IMR-90 (cell line): ENCODE measurements around the gene SRR. TPM values are rescaled to one million over a fixed set of nuclear protein-coding genes. Genes with fewer than 3 reads are reported as not detected.

Experiments
- ATAC-seq: fragments of 200-7000 bp; cut with Tn5 transposase; 2 replicates; pipeline ENCODE4 v1.9.1; 2020; ENCODE audit warnings: low read depth, mild to moderate bottlenecking, moderate library complexity
- BruUV-seq: library from RNA; stranded (reverse); fragments of 400-500 nt; replicated peaks from 2 replicates; lab custom pipeline; 2021; lab: Mats Ljungman, UMichigan
- CTCF ChIA-PET: fragments of 300-600 bp; formaldehyde crosslinking; extraction: SDS; loops from one replicate; lab custom pipeline; 2021; ENCODE audit warnings: antibody characterized with exemption; lab: Yijun Ruan, JAX
- POLR2A ChIA-PET: fragments of 300-600 bp; sonication (Branson Sonifier 250); formaldehyde crosslinking; loops from one replicate; lab custom pipeline; 2022; ENCODE audit warnings: antibody characterized with exemption; ENCODE audit not compliant: unreplicated experiment; lab: Charles Lee
- DNase-seq: peaks from one replicate; pipeline ENCODE4 v3.0.0; 2013
- H2AFZ ChIP-seq: replicated peaks from 2 replicates; pipeline ENCODE3; 2013; ENCODE audit warnings: low read length, mild to moderate bottlenecking; ENCODE audit not compliant: poor library complexity
- H2AK5ac ChIP-seq: 2 replicates; pipeline ENCODE4 v1.6.1; 2013; ENCODE audit warnings: low read depth, low read length, inconsistent platforms
- H2AK9ac ChIP-seq: replicated peaks from 2 replicates; pipeline ENCODE3; 2013; ENCODE audit warnings: mild to moderate bottlenecking, low read depth, low read length, moderate library complexity; ENCODE audit not compliant: poor library complexity
- H2BK120ac ChIP-seq: 2 replicates; pipeline ENCODE4 v1.6.1; 2013; ENCODE audit warnings: low read depth, low read length, inconsistent platforms
- H2BK15ac ChIP-seq: 3 replicates; pipeline ENCODE4 v1.6.1; 2013; ENCODE audit warnings: low read depth, low read length, inconsistent platforms
- H2BK20ac ChIP-seq: 2 replicates; pipeline ENCODE4 v1.6.1; 2013; ENCODE audit warnings: low read depth, mild to moderate bottlenecking, inconsistent platforms, low read length, moderate library complexity
- H2BK5ac ChIP-seq: 2 replicates; pipeline ENCODE4 v1.6.1; 2013; ENCODE audit warnings: mild to moderate bottlenecking, low read depth, low read length, inconsistent platforms; ENCODE audit not compliant: poor library complexity, severe bottlenecking
- H3K14ac ChIP-seq: replicated peaks from 2 replicates; pipeline ENCODE4 v1.6.1; 2013; ENCODE audit warnings: low read depth, low read length, inconsistent platforms
- H3K18ac ChIP-seq: 2 replicates; pipeline ENCODE4 v1.6.1; 2013; ENCODE audit warnings: low read depth, low read length, control low read depth
- H3K23ac ChIP-seq: 2 replicates; pipeline ENCODE4 v1.6.1; 2013; ENCODE audit warnings: low read depth, low read length, inconsistent platforms
- H3K27ac ChIP-seq: 2 replicates; pipeline ENCODE4 v1.5.1; 2013; ENCODE audit warnings: mild to moderate bottlenecking, control low read depth, low read length; ENCODE audit not compliant: insufficient read depth
- H3K27me3 ChIP-seq: 2 replicates; pipeline ENCODE4 v1.6.1; 2013; ENCODE audit warnings: low read length; ENCODE audit not compliant: control insufficient read depth, insufficient read depth
- H3K36me3 ChIP-seq: 2 replicates; pipeline ENCODE4 v1.6.1; 2013; ENCODE audit warnings: low read length, mixed read lengths; ENCODE audit not compliant: control insufficient read depth, insufficient read depth
- H3K4ac ChIP-seq: 2 replicates; pipeline ENCODE4 v1.6.1; 2013; ENCODE audit warnings: low read depth, low read length, inconsistent platforms
- H3K4me1 ChIP-seq: 2 replicates; pipeline ENCODE4 v1.6.1; 2013; ENCODE audit warnings: low read length, mixed read lengths; ENCODE audit not compliant: control insufficient read depth, insufficient read depth
- H3K4me2 ChIP-seq: 2 replicates; pipeline ENCODE4 v1.6.1; 2013; ENCODE audit warnings: low read depth, mild to moderate bottlenecking, control low read depth, low read length, moderate library complexity
- H3K4me3 ChIP-seq: 2 replicates; pipeline ENCODE4 v1.5.1; 2013; ENCODE audit warnings: low read depth, mild to moderate bottlenecking, control low read depth, low read length, moderate library complexity; ENCODE audit not compliant: insufficient read depth
- H3K56ac ChIP-seq: 2 replicates; pipeline ENCODE4 v1.6.1; 2013; ENCODE audit warnings: low read length, inconsistent platforms; ENCODE audit not compliant: insufficient read depth; ENCODE audit errors: extremely low read depth
- H3K79me1 ChIP-seq, 2 experiments: 2 replicates each; pipeline ENCODE4 v1.6.1; 2013; ENCODE audit warnings: low read length in 2 of 2, inconsistent platforms in 1 of 2, low read depth in 1 of 2
- H3K9ac ChIP-seq: 2 replicates; pipeline ENCODE4 v1.6.1; 2013; ENCODE audit warnings: low read depth, low read length, control low read depth
- H3K9me1 ChIP-seq: 2 replicates; pipeline ENCODE4 v1.6.1; 2013; ENCODE audit warnings: low read length, inconsistent platforms; ENCODE audit not compliant: insufficient read depth
- H3K9me3 ChIP-seq: 2 replicates; pipeline ENCODE4 v1.6.1; 2013; ENCODE audit warnings: low read length; ENCODE audit not compliant: control insufficient read depth, insufficient read depth
- H4K20me1 ChIP-seq: 2 replicates; pipeline ENCODE4 v1.6.1; 2013; ENCODE audit warnings: low read length, inconsistent platforms; ENCODE audit not compliant: insufficient read depth
- H4K5ac ChIP-seq: 2 replicates; pipeline ENCODE4 v1.6.1; 2013; ENCODE audit warnings: mild to moderate bottlenecking, low read depth, low read length, control low read depth
- H4K8ac ChIP-seq, 2 experiments: 2 replicates each; pipeline ENCODE4 v1.6.1; 2013; ENCODE audit warnings: low read depth in 2 of 2, low read length in 2 of 2, control low read depth in 1 of 2, inconsistent platforms in 1 of 2
- H4K91ac ChIP-seq: 2 replicates; pipeline ENCODE4 v1.6.1; 2013; ENCODE audit warnings: low read depth, low read length, inconsistent platforms; ENCODE audit not compliant: insufficient read depth
- CTCF ChIP-seq: conservative IDR thresholded peaks from 2 replicates; pipeline ENCODE4 v1.5.1; 2012; ENCODE audit warnings: mild to moderate bottlenecking, low read depth, low read length, improper control_type of control experiment
- ELK1 ChIP-seq: fragments of 150-350 bp; IDR thresholded peaks from 2 replicates; pipeline ENCODE4 v1.6.1; 2016; ENCODE audit warnings: low read depth, mild to moderate bottlenecking, low read length, moderate library complexity, borderline replicate concordance
- MAFK ChIP-seq: IDR thresholded peaks from 2 replicates; pipeline ENCODE4 v1.6.1; 2012; ENCODE audit warnings: low read depth, low read length, improper control_type of control experiment
- MAZ ChIP-seq: IDR thresholded peaks from 2 replicates; pipeline ENCODE4 v1.6.1; 2012; ENCODE audit warnings: low read depth, mild to moderate bottlenecking, low read length, improper control_type of control experiment, moderate library complexity, borderline replicate concordance
- MXI1 ChIP-seq: IDR thresholded peaks from 2 replicates; pipeline ENCODE4 v1.6.1; 2012; ENCODE audit warnings: low read depth, mild to moderate bottlenecking, low read length, moderate library complexity, borderline replicate concordance
- POLR2A ChIP-seq: IDR thresholded peaks from 2 replicates; pipeline ENCODE4 v1.6.1; 2012; ENCODE audit warnings: mild to moderate bottlenecking, low read depth, low read length
- RAD21 ChIP-seq: IDR thresholded peaks from 2 replicates; pipeline ENCODE4 v1.6.1; 2012; ENCODE audit warnings: low read length, improper control_type of control experiment
- RFX5 ChIP-seq: IDR thresholded peaks from 2 replicates; pipeline ENCODE4 v1.8.0; 2012; ENCODE audit warnings: low read depth, mild to moderate bottlenecking, low read length, moderate library complexity
- SMC3 ChIP-seq: fragments of 150-350 bp; IDR thresholded peaks from 2 replicates; pipeline ENCODE4 v1.6.1; 2016; ENCODE audit warnings: low read depth, mild to moderate bottlenecking, antibody characterized with exemption, low read length, moderate library complexity
- WGBS, 2 experiments: methylation state at CpG; one replicate each; pipeline versions ENCODE4 v1.1.5 to v1.1.7; 2013; ENCODE audit warnings: missing lambda C conversion rate in 2 of 2; ENCODE audit not compliant: insufficient read length in 1 of 2; ENCODE audit errors: extremely low coverage in 2 of 2; 5-methylcytosine and 5-hydroxymethylcytosine counted together
- dilution Hi-C: fragments of 300-500 bp; cut with HindIII; formaldehyde crosslinking; loops from one replicate; pipeline ENCODE4 v1.14.3; 2018; ENCODE audit warnings: low sequenced_read_pairs; ENCODE audit not compliant: unreplicated experiment
- in situ Hi-C: fragments of 300-500 bp; cut with MboI; formaldehyde crosslinking; loops from 3 replicates; pipeline ENCODE4 v1.14.3; 2019; ENCODE audit warnings: low sequenced_read_pairs, inconsistent platforms, mixed read lengths
- intact Hi-C: fragments of 100-400 bp; cut with micrococcal nuclease; formaldehyde crosslinking; loops from 2 replicates; pipeline ENCODE4 v1.10.0; 2022
- polyA plus RNA-seq, 3 experiments: library from polyadenylated mRNA; depleted of rRNA; stranded (reverse); fragments of >200 nt; gene quantifications; 2 replicates each; pipeline ENCODE4 v1.2.3, GENCODE V29; 2012; ENCODE audit warnings: low replicate concordance in 1 of 3
- total RNA-seq: library from RNA; depleted of rRNA; stranded (reverse); fragments of >200 nt; gene quantifications from 2 replicates; pipeline ENCODE4 v1.2.3, GENCODE V29; 2012

The SRR gene
- total and polyA plus RNA-seq, 2 of the 4 experiments (the other 2 are of a cell fraction), result 14.5 to 52.7 TPM

- H3K56ac ChIP-seq, result peak within 1 kb of the TSS; percentile 91
- WGBS, 2 experiments, result 2% methylated on average over 21 of the region's 48 CpGs; no CpG with 5 or more reads in 1 of the 2 experiments
- no peaks in the 10 kb centered on the region for H3K9me3 ChIP-seq
- peak within 1 kb of the TSS; percentile 98 for H2AK9ac ChIP-seq
- peak within 1 kb of the TSS; percentile 84 for H3K27ac ChIP-seq
- CTCF ChIA-PET, result interaction anchor here (0.8 to 1.4 kb wide), 3 partner anchors 12 to 283 kb away, joined by 3 to 4 read pairs (median 3); partner anchors contain the start of gene HIC1
- H2BK15ac ChIP-seq, result peak within 1 kb of the TSS; percentile 39; the same call in 2 of the 3 replicates
- peak; percentile 88 for DNase-seq
- H3K4me3 ChIP-seq, result peak within 1 kb of the TSS; percentile 65
- H2AK5ac ChIP-seq, result peak within 1 kb of the TSS; percentile 99
- H4K5ac ChIP-seq, result peak within 1 kb of the TSS; percentile 85
- intact Hi-C loops, result loop anchor here (5.0 kb wide), 1 partner anchor 284 kb away; no protein-coding TSS in a partner anchor
- H4K8ac ChIP-seq, result peak within 1 kb of the TSS; percentile 90 to 100
- dilution Hi-C loops, result no loop called here
- peak within 1 kb of the TSS; percentile 98 for H2AFZ ChIP-seq
- peak within 1 kb of the TSS; percentile 97 for H3K9ac ChIP-seq
- POLR2A ChIA-PET, result no interaction called here
- H3K18ac ChIP-seq, result peak within 1 kb of the TSS; percentile 30
- peak within 1 kb of the TSS; percentile 38; the same call in 1 of the 2 replicates for H2BK120ac ChIP-seq
- TF ChIP-seq MXI1, result peak; percentile 99
- peak; percentile 30; the same call in 1 of the 2 replicates for TF ChIP-seq CTCF
- TF ChIP-seq MAFK, result 0 out of 2 replicates have a peak, but pooled peaks have one; percentile 19
- peak; percentile 79 for TF ChIP-seq POLR2A
- TF ChIP-seq SMC3, result peak; percentile 35
- no peak for TF ChIP-seq ELK1
- TF ChIP-seq MAZ, result peak; percentile 92
- TF ChIP-seq RFX5, result no peak
- TF ChIP-seq RAD21, result peak; percentile 26; the same call in 1 of the 2 replicates
- BruUV-seq, result no TSS peak
- peaks cover 22% of the 10 kb centered on the region for H3K36me3 ChIP-seq
- H3K27me3 ChIP-seq, result no peaks in the 10 kb centered on the region
- H3K23ac ChIP-seq, result peak within 1 kb of the TSS; percentile 98
- peak; percentile 81 for ATAC-seq
- peaks cover 15% of the 10 kb centered on the region for H4K20me1 ChIP-seq
- H3K14ac ChIP-seq, result peak within 1 kb of the TSS; percentile 93
- H2BK20ac ChIP-seq, result no peak within 1 kb of the TSS
- in situ Hi-C loops, result no loop called here
- H3K4ac ChIP-seq, result peak within 1 kb of the TSS; percentile 92
- peaks cover 11% of the 10 kb centered on the region for H3K4me1 ChIP-seq
- H4K91ac ChIP-seq, result peak within 1 kb of the TSS; percentile 87
- peaks cover 39 to 67% of the 10 kb centered on the region in 2 experiments for H3K79me1 ChIP-seq
- peak within 1 kb of the TSS; percentile 96 for H3K4me2 ChIP-seq
- peak within 1 kb of the TSS; percentile 78 for H2BK5ac ChIP-seq
- H3K9me1 ChIP-seq, result peaks cover 9% of the 10 kb centered on the region; the same call in 1 of the 2 replicates
Measured at GRCh38 chr17:2336215-2336851, 32.6 kb downstream of the SRR start, which contains the start of gene TSR1. Gene TSR1, minus strand, starts transcription at chr17:2336457. Its CDS starts 30 bp downstream, at chr17:2336427.
